IMR-90 (cell line): Measurements from ENCODE around the gene COA1. TPM values are rescaled to one million over a fixed set of nuclear protein-coding genes. Genes with fewer than 3 reads are reported as not detected.

Experiments used
- ATAC-seq: fragments of 200-7000 bp; cut with Tn5 transposase; 2 replicates; pipeline ENCODE4 v1.9.1; 2020; ENCODE audit warnings: low read depth, mild to moderate bottlenecking, moderate library complexity
- BruUV-seq: library from RNA; stranded (reverse); fragments of 400-500 nt; replicated peaks from 2 replicates; lab custom pipeline; 2021; lab: Mats Ljungman, UMichigan
- CTCF ChIA-PET: fragments of 300-600 bp; formaldehyde crosslinking; extraction: SDS; loops from one replicate; lab custom pipeline; 2021; ENCODE audit warnings: antibody characterized with exemption; lab: Yijun Ruan, JAX
- POLR2A ChIA-PET: fragments of 300-600 bp; sonication (Branson Sonifier 250); formaldehyde crosslinking; loops from one replicate; lab custom pipeline; 2022; ENCODE audit warnings: antibody characterized with exemption; ENCODE audit not compliant: unreplicated experiment; lab: Charles Lee
- DNase-seq: peaks from one replicate; pipeline ENCODE4 v3.0.0; 2013
- H2AFZ ChIP-seq: replicated peaks from 2 replicates; pipeline ENCODE3; 2013; ENCODE audit warnings: low read length, mild to moderate bottlenecking; ENCODE audit not compliant: poor library complexity
- H2AK5ac ChIP-seq: 2 replicates; pipeline ENCODE4 v1.6.1; 2013; ENCODE audit warnings: low read depth, low read length, inconsistent platforms
- H2AK9ac ChIP-seq: replicated peaks from 2 replicates; pipeline ENCODE3; 2013; ENCODE audit warnings: mild to moderate bottlenecking, low read depth, low read length, moderate library complexity; ENCODE audit not compliant: poor library complexity
- H2BK120ac ChIP-seq: 2 replicates; pipeline ENCODE4 v1.6.1; 2013; ENCODE audit warnings: low read depth, low read length, inconsistent platforms
- H2BK15ac ChIP-seq: 3 replicates; pipeline ENCODE4 v1.6.1; 2013; ENCODE audit warnings: low read depth, low read length, inconsistent platforms
- H2BK20ac ChIP-seq: 2 replicates; pipeline ENCODE4 v1.6.1; 2013; ENCODE audit warnings: low read depth, mild to moderate bottlenecking, inconsistent platforms, low read length, moderate library complexity
- H2BK5ac ChIP-seq: 2 replicates; pipeline ENCODE4 v1.6.1; 2013; ENCODE audit warnings: mild to moderate bottlenecking, low read depth, low read length, inconsistent platforms; ENCODE audit not compliant: poor library complexity, severe bottlenecking
- H3K14ac ChIP-seq: replicated peaks from 2 replicates; pipeline ENCODE4 v1.6.1; 2013; ENCODE audit warnings: low read depth, low read length, inconsistent platforms
- H3K18ac ChIP-seq: 2 replicates; pipeline ENCODE4 v1.6.1; 2013; ENCODE audit warnings: low read depth, low read length, control low read depth
- H3K23ac ChIP-seq: 2 replicates; pipeline ENCODE4 v1.6.1; 2013; ENCODE audit warnings: low read depth, low read length, inconsistent platforms
- H3K27ac ChIP-seq: 2 replicates; pipeline ENCODE4 v1.5.1; 2013; ENCODE audit warnings: mild to moderate bottlenecking, control low read depth, low read length; ENCODE audit not compliant: insufficient read depth
- H3K27me3 ChIP-seq: 2 replicates; pipeline ENCODE4 v1.6.1; 2013; ENCODE audit warnings: low read length; ENCODE audit not compliant: control insufficient read depth, insufficient read depth
- H3K36me3 ChIP-seq: 2 replicates; pipeline ENCODE4 v1.6.1; 2013; ENCODE audit warnings: low read length, mixed read lengths; ENCODE audit not compliant: control insufficient read depth, insufficient read depth
- H3K4ac ChIP-seq: 2 replicates; pipeline ENCODE4 v1.6.1; 2013; ENCODE audit warnings: low read depth, low read length, inconsistent platforms
- H3K4me1 ChIP-seq: 2 replicates; pipeline ENCODE4 v1.6.1; 2013; ENCODE audit warnings: low read length, mixed read lengths; ENCODE audit not compliant: control insufficient read depth, insufficient read depth
- H3K4me2 ChIP-seq: 2 replicates; pipeline ENCODE4 v1.6.1; 2013; ENCODE audit warnings: low read depth, mild to moderate bottlenecking, control low read depth, low read length, moderate library complexity
- H3K4me3 ChIP-seq: 2 replicates; pipeline ENCODE4 v1.5.1; 2013; ENCODE audit warnings: low read depth, mild to moderate bottlenecking, control low read depth, low read length, moderate library complexity; ENCODE audit not compliant: insufficient read depth
- H3K56ac ChIP-seq: 2 replicates; pipeline ENCODE4 v1.6.1; 2013; ENCODE audit warnings: low read length, inconsistent platforms; ENCODE audit not compliant: insufficient read depth; ENCODE audit errors: extremely low read depth
- H3K79me1 ChIP-seq, 2 experiments: 2 replicates each; pipeline ENCODE4 v1.6.1; 2013; ENCODE audit warnings: low read length in 2 of 2, inconsistent platforms in 1 of 2, low read depth in 1 of 2
- H3K9ac ChIP-seq: 2 replicates; pipeline ENCODE4 v1.6.1; 2013; ENCODE audit warnings: low read depth, low read length, control low read depth
- H3K9me1 ChIP-seq: 2 replicates; pipeline ENCODE4 v1.6.1; 2013; ENCODE audit warnings: low read length, inconsistent platforms; ENCODE audit not compliant: insufficient read depth
- H3K9me3 ChIP-seq: 2 replicates; pipeline ENCODE4 v1.6.1; 2013; ENCODE audit warnings: low read length; ENCODE audit not compliant: control insufficient read depth, insufficient read depth
- H4K20me1 ChIP-seq: 2 replicates; pipeline ENCODE4 v1.6.1; 2013; ENCODE audit warnings: low read length, inconsistent platforms; ENCODE audit not compliant: insufficient read depth
- H4K5ac ChIP-seq: 2 replicates; pipeline ENCODE4 v1.6.1; 2013; ENCODE audit warnings: mild to moderate bottlenecking, low read depth, low read length, control low read depth
- H4K8ac ChIP-seq, 2 experiments: 2 replicates each; pipeline ENCODE4 v1.6.1; 2013; ENCODE audit warnings: low read depth in 2 of 2, low read length in 2 of 2, control low read depth in 1 of 2, inconsistent platforms in 1 of 2
- H4K91ac ChIP-seq: 2 replicates; pipeline ENCODE4 v1.6.1; 2013; ENCODE audit warnings: low read depth, low read length, inconsistent platforms; ENCODE audit not compliant: insufficient read depth
- RCOR1 ChIP-seq: IDR thresholded peaks from 2 replicates; pipeline ENCODE4 v1.6.1; 2012; ENCODE audit warnings: mild to moderate bottlenecking, low read length, improper control_type of control experiment; ENCODE audit not compliant: insufficient replicate concordance
- WGBS, 2 experiments: methylation state at CpG; one replicate each; pipeline versions ENCODE4 v1.1.5 to v1.1.7; 2013; ENCODE audit warnings: missing lambda C conversion rate in 2 of 2; ENCODE audit not compliant: insufficient read length in 1 of 2; ENCODE audit errors: extremely low coverage in 2 of 2; 5-methylcytosine and 5-hydroxymethylcytosine counted together
- dilution Hi-C: fragments of 300-500 bp; cut with HindIII; formaldehyde crosslinking; loops from one replicate; pipeline ENCODE4 v1.14.3; 2018; ENCODE audit warnings: low sequenced_read_pairs; ENCODE audit not compliant: unreplicated experiment
- in situ Hi-C: fragments of 300-500 bp; cut with MboI; formaldehyde crosslinking; loops from 3 replicates; pipeline ENCODE4 v1.14.3; 2019; ENCODE audit warnings: low sequenced_read_pairs, inconsistent platforms, mixed read lengths
- intact Hi-C: fragments of 100-400 bp; cut with micrococcal nuclease; formaldehyde crosslinking; loops from 2 replicates; pipeline ENCODE4 v1.10.0; 2022
- polyA plus RNA-seq, 3 experiments: library from polyadenylated mRNA; depleted of rRNA; stranded (reverse); fragments of >200 nt; gene quantifications; 2 replicates each; pipeline ENCODE4 v1.2.3, GENCODE V29; 2012; ENCODE audit warnings: low replicate concordance in 1 of 3
- total RNA-seq: library from RNA; depleted of rRNA; stranded (reverse); fragments of >200 nt; gene quantifications from 2 replicates; pipeline ENCODE4 v1.2.3, GENCODE V29; 2012

COA1 gene
- total and polyA plus RNA-seq, 2 of the 4 experiments (the other 2 are of a cell fraction), result 34.2 to 59.5 TPM

- Histone ChIP-seq H2BK120ac (no peak overlapping the region), H4K8ac (no peak overlapping the region), H3K27ac (no peak overlapping the region), H3K9ac (no peak overlapping the region), H3K36me3 (peaks cover 6% of the 10 kb centered on the region), H3K4me3 (no peak overlapping the region), H4K20me1 (peaks cover 85% of the 10 kb centered on the region), H3K9me1 (peaks cover 20% of the 10 kb centered on the region), H2BK20ac (no peak overlapping the region), H3K18ac (no peak overlapping the region), H3K4me1 (peaks cover 12% of the 10 kb centered on the region), H2AK9ac (no peak overlapping the region), H2AFZ (no peak overlapping the region), H3K27me3 (no peaks in the 10 kb centered on the region), H2AK5ac (no peak overlapping the region), H4K91ac (no peak overlapping the region), H3K4me2 (no peak overlapping the region), H3K14ac (no peak overlapping the region), H2BK5ac (peak overlapping the region; percentile 51), H3K79me1 (peaks cover 1 to 57% of the 10 kb centered on the region in 2 experiments; a peak in 2 of 4 replicates), H4K5ac (no peak overlapping the region), H3K9me3 (no peaks in the 10 kb centered on the region), H3K23ac (no peak overlapping the region), H2BK15ac (no peak overlapping the region), H3K4ac (no peak overlapping the region), H3K56ac (no peak overlapping the region)
- intact Hi-C loops, result no loop called here
- ChIA-PET CTCF (interaction anchor here (1.2 kb wide), 1 partner anchor 9 kb away, joined by 10 read pairs; the partner anchor contains the start of gene STK17A), POLR2A (interaction anchor here (0.7 kb wide), 1 partner anchor 11 kb away, joined by 9 read pairs; no protein-coding TSS in a partner anchor)
- dilution Hi-C loops, result no loop called here
- TF ChIP-seq RCOR1, result no peak
- WGBS, 2 experiments, result no CpG with 5 or more reads among the region's 3 CpGs
- BruUV-seq, result no TSS peak
- in situ Hi-C loops, result no loop called here
- no peak for DNase-seq
- ATAC-seq, result no peak
These were observed 137.0 kb downstream of the COA1 start for GRCh38 chr7:43592326-43592725.
